GM23338 (cell line): ENCODE data around the gene LANCL1.

Source experiments
- CREB1 ChIP-seq: fragments of 250-450 bp; sonication (Bioruptor Pico); IDR thresholded peaks from 2 replicates; pipeline ENCODE4 v1.5.0; 2020; ENCODE audit warnings: low read depth, mild to moderate bottlenecking, moderate library complexity
- EZH2 ChIP-seq: fragments of 200-600 bp; sonication (generic); IDR thresholded peaks from one replicate; pipeline ENCODE4 v1.8.0; 2017; ENCODE audit warnings: antibody characterized with exemption, mild to moderate bottlenecking, low read depth; ENCODE audit not compliant: unreplicated experiment
- EZH2phosphoT487 ChIP-seq: fragments of 200-600 bp; sonication (generic); IDR thresholded peaks from one replicate; pipeline ENCODE4 v1.8.1; 2018; ENCODE audit warnings: antibody characterized with exemption; ENCODE audit not compliant: unreplicated experiment
- JUNB ChIP-seq: IDR thresholded peaks from one replicate; pipeline ENCODE4 v1.6.1; 2016; ENCODE audit warnings: antibody characterized with exemption; ENCODE audit not compliant: unreplicated experiment
- POLR2AphosphoS5 ChIP-seq: IDR thresholded peaks from 2 replicates; pipeline ENCODE4 v1.6.1; 2016; ENCODE audit warnings: antibody characterized with exemption, low read depth
- STAT1 ChIP-seq: IDR thresholded peaks from one replicate; pipeline ENCODE4 v1.6.1; 2016; ENCODE audit warnings: antibody characterized with exemption; ENCODE audit not compliant: unreplicated experiment
- ZNF331 ChIP-seq: fragments of 250-450 bp; sonication (Bioruptor Pico); IDR thresholded peaks from 2 replicates; pipeline ENCODE4 v1.5.0; 2020; ENCODE audit warnings: low read depth, mild to moderate bottlenecking, moderate library complexity
- TF ChIP-seq, protein P1 (sequence below), 2 experiments: fragments of 200-600 bp in 1 of 2; sonication (generic) in 1 of 2; conservative IDR thresholded peaks; 2 replicates each; pipeline versions ENCODE4 v1.5.1 to v1.6.1; 2016 to 2017; ENCODE audit warnings: antibody characterized with exemption in 2 of 2, low read depth in 2 of 2, mild to moderate bottlenecking in 2 of 2, moderate library complexity in 1 of 2
- TF ChIP-seq, protein P2 (sequence below): IDR thresholded peaks from one replicate; pipeline ENCODE4 v1.6.1; 2018; ENCODE audit warnings: antibody characterized with exemption; ENCODE audit not compliant: unreplicated experiment

DNA sequence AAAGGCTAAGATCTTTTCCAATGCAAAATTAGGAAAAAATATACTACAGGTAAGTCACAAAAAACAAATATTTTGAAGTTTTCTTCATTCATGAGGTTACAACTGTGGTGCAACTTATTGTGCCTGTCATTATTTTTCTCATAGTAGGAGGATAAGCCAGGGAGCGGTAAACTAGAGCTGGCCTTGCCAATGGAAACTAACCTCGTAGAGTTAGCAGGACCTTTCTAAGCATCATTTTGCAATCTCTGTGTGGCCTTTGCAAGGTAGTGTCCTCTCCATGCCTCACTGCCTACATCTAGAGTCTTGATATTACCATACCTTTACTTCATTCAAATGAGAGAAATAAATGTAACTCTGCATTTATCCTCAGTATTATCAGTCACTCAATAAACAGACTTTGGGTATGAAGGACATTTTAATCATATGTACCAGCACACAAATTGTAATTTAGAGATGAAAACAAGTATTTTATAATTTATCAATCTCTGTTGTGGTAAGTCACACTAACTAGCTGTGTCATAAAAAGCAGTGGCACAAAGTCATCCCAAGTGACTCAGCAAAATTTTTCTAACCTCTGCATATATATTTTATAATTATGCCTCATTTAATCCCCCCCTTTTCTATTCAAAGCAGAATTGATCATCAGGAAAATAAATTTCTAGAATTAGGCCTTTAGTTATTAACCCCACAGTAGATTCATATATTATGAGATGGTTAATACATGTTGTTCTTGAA lies 47.0 kb downstream of the LANCL1 start:
- no peak for TF ChIP-seq EZH2
- no peak for TF ChIP-seq CREB1 (CRISPR knock-in tag)
- TF ChIP-seq, protein P1, sequence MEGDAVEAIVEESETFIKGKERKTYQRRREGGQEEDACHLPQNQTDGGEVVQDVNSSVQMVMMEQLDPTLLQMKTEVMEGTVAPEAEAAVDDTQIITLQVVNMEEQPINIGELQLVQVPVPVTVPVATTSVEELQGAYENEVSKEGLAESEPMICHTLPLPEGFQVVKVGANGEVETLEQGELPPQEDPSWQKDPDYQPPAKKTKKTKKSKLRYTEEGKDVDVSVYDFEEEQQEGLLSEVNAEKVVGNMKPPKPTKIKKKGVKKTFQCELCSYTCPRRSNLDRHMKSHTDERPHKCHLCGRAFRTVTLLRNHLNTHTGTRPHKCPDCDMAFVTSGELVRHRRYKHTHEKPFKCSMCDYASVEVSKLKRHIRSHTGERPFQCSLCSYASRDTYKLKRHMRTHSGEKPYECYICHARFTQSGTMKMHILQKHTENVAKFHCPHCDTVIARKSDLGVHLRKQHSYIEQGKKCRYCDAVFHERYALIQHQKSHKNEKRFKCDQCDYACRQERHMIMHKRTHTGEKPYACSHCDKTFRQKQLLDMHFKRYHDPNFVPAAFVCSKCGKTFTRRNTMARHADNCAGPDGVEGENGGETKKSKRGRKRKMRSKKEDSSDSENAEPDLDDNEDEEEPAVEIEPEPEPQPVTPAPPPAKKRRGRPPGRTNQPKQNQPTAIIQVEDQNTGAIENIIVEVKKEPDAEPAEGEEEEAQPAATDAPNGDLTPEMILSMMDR (conservative IDR thresholded peaks at IDR 0.05; ENCODE audit: low read depth in 2 of 2): no peak
- no peak for TF ChIP-seq EZH2phosphoT487
- TF ChIP-seq, protein P2, sequence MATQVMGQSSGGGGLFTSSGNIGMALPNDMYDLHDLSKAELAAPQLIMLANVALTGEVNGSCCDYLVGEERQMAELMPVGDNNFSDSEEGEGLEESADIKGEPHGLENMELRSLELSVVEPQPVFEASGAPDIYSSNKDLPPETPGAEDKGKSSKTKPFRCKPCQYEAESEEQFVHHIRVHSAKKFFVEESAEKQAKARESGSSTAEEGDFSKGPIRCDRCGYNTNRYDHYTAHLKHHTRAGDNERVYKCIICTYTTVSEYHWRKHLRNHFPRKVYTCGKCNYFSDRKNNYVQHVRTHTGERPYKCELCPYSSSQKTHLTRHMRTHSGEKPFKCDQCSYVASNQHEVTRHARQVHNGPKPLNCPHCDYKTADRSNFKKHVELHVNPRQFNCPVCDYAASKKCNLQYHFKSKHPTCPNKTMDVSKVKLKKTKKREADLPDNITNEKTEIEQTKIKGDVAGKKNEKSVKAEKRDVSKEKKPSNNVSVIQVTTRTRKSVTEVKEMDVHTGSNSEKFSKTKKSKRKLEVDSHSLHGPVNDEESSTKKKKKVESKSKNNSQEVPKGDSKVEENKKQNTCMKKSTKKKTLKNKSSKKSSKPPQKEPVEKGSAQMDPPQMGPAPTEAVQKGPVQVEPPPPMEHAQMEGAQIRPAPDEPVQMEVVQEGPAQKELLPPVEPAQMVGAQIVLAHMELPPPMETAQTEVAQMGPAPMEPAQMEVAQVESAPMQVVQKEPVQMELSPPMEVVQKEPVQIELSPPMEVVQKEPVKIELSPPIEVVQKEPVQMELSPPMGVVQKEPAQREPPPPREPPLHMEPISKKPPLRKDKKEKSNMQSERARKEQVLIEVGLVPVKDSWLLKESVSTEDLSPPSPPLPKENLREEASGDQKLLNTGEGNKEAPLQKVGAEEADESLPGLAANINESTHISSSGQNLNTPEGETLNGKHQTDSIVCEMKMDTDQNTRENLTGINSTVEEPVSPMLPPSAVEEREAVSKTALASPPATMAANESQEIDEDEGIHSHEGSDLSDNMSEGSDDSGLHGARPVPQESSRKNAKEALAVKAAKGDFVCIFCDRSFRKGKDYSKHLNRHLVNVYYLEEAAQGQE: no peak
- no peak for TF ChIP-seq JUNB
- TF ChIP-seq STAT1: no peak
- no peak for TF ChIP-seq POLR2AphosphoS5
- no peak for TF ChIP-seq ZNF331
